Measurements from ENCODE around the gene EDN1.

EDN1 gene

DNA sequence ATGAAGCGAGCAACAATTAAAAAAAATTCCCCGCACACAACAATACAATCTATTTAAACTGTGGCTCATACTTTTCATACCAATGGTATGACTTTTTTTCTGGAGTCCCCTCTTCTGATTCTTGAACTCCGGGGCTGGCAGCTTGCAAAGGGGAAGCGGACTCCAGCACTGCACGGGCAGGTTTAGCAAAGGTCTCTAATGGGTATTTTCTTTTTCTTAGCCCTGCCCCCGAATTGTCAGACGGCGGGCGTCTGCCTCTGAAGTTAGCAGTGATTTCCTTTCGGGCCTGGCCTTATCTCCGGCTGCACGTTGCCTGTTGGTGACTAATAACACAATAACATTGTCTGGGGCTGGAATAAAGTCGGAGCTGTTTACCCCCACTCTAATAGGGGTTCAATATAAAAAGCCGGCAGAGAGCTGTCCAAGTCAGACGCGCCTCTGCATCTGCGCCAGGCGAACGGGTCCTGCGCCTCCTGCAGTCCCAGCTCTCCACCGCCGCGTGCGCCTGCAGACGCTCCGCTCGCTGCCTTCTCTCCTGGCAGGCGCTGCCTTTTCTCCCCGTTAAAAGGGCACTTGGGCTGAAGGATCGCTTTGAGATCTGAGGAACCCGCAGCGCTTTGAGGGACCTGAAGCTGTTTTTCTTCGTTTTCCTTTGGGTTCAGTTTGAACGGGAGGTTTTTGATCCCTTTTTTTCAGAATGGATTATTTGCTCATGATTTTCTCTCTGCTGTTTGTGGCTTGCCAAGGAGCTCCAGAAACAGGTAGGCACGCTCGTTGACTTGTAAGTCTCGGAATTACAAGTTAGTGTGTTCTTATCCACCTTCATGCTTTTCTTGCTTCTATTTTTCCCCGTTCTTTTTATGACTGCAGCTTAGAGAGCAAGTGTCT, at the start of gene EDN1:
EDN1 (plus strand) TSS at position 429 of the 888 bp plus-strand sequence; CDS start at position 698, 269 bp downstream.
- DNase-seq (ENCODE audit: low read depth) = peak; percentile 35

- DNase-seq (ENCODE audit: low read depth) = no peak
Observed at GRCh38 chr6:12241493-12242175, 48.5 kb upstream of the EDN1 start.

DNA sequence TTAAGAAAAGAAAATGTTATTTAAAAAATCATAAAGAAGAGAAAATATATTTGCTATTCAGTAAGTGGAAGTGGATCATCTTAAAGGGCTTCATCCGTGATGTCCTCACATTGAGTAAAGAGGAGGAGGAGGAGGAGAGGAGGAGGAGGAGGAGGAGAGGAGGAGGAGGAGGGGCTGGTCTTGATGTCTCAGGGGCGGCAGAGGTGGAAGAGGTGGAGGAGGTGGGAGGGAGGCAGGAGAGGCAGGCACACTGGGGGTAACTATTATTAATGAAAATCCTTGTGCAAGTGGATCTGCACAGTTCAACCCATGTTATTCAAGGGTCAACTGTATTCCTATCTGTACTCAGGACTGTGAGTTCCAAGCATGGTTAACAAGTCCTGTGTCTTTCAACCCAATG, 47.0 kb upstream of the EDN1 start:
- no peak for DNase-seq (ENCODE audit: low read depth)

DNA sequence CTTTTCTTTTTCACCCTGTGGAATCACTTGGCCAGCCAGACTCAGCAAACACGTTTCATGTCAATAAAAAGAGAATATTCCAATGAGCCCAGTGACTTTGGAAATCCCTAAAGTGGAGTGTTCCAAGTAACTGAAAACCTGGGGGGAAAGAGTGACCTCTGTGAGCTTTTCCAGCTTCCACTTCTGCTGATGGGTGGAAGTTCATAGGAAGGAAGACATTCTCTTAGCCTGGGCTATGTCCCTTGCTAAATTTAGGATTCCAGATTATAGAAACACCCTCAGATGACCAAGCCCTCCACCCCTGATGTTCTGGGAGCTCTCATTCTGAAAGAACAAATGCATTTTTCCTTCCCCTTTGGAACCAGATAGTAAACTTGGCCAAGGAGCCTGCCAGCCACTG, 44.8 kb upstream of the EDN1 start:
- DNase-seq (ENCODE audit: low read depth) = no peak

GRCh38 chr6:12245763-12246718, 44.1 kb upstream of the EDN1 start:
- DNase-seq (ENCODE audit: low read depth) = no peak

- DNase-seq (ENCODE audit: low read depth) = no peak
Observed at GRCh38 chr6:12246900-12247299, 43.3 kb upstream of the EDN1 start.

GRCh38 chr6:12249541-12250382, 40.4 kb upstream of the EDN1 start:
- DNase-seq (ENCODE audit: low read depth) = no peak

DNA sequence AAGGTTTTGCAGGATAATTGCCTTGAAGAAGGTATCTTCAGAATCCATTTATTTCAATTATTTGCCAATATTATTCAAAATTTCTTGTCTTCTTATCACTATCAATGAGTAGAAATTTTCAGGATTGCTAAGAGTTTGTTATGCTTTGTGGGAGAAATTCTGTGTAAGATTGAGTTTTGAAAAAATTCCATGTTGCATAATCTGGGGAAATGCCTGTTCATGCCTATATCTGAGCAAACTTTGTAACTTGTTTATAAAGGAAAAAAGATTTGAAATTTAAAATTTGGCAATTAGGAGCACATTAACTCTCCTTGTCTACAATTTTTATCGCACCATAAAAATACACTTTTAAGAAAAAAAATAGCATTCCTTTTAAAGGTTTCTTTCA, 39.8 kb upstream of the EDN1 start:
- DNase-seq (ENCODE audit: low read depth) = no peak

DNA sequence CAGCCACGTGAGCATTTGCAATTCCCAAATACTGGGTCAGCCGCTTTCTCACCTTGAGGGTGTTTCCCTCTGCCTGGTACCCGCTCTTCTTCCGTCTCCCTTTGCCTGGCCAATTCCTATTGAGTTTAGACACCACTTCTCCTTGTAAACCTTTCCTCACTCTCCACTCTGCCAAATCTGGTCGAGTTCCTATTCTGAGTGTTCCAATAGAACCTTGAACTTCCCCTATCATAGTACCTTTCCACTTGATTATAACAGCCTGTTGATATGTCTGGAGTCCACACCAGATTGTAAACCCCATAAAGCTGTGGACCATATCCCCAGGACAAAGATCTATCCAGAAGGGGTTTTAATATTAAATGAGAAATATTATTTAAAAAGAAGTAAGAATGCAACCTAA, 36.0 kb upstream of the EDN1 start:
- DNase-seq (ENCODE audit: low read depth) = no peak

GRCh38 chr6:12258191-12258590, 32.0 kb upstream of the EDN1 start:
- no peak for DNase-seq (ENCODE audit: low read depth)

DNA sequence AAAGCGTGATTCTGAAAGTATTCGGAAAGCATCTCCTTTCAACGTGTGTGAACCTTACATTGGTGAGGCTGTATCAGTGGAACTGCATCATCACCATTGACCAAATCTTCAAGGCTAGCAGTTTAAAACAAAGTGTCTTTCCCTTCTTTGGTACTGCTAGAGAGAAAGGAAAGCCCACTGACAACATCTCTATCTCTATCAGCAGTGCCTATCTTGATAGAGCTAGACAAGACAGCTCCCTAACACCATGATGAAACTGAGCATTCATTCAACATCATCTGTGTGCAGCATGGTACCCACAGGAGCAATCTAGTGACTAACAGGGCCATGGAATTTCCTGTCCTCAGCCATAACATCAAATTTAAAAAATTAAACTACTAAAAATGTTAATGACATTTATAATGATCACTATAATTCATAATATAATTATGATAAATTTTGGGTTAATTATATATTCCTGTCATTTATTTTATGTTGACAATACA, 31.5 kb upstream of the EDN1 start:
- no peak for DNase-seq (ENCODE audit: low read depth)

DNA sequence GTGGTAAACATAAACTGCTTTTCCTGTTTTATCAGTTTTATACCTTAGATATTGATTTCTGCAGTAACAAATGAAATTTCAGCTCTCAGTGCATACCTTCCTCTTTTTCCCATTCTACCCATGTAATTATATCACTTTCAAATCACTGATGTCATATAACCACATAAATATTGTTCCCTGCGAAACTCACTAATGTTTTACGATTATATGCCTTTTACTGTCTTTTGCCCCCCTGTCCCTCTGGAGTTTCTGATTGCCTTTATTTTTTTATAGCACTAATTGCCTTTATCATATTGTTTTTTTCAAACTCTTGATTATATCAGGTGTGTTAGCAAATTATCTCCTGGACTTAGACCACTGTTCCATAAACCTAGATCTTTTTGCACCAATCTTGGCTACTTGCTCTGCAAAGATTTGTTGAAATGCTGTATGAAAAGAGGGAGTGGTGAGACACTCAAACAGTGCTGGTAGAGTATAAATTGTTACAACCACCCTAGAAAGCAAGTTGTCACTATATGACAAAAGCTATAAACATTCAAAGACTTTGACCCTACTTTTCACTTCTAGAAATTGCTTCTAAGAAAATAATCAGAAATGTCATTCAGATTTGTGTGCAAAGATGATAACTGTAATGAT, 29.6 kb upstream of the EDN1 start:
- DNase-seq (ENCODE audit: low read depth) = no peak

DNA sequence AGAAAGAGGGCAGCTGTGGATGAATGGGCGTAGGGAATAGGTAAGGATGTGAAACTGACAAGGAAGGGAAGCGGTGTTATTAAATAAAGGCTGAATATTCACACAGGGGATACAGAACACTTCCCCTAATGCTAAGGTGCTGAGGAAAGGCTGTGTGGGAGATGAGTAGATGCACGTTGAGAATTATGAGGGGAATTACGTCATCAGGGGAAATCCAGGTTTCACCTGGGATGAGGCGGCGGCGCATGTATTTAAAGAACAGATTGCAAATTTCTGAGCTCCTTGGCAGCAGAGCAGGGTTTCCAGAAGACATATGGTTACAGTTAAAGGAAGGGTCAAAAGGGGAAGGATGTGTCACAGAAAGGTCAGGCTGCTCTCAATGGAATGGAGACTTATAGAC, 28.7 kb upstream of the EDN1 start:
- DNase-seq (ENCODE audit: low read depth) = no peak

GRCh38 chr6:12262236-12263061, 27.7 kb upstream of the EDN1 start:
- DNase-seq (ENCODE audit: low read depth) = no peak

DNA sequence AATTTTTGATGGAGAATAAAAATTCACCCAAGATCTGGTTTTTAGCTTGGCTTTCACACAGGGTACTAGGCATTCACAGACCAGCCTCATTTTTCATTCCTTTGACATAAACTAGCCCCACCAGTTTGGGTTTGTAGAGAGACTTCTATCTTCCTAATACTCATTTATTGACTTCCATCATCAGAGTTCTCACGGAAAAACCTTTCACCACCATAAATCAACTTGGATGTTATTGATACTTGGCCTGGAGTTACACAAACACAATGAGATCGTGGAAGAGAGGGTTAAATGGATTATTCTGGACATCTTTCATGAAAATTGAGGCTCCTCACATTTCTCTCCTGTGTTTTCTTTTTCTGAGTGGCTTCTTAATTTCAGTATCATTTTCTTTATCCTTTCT, 26.8 kb upstream of the EDN1 start:
- no peak for DNase-seq (ENCODE audit: low read depth)

DNA sequence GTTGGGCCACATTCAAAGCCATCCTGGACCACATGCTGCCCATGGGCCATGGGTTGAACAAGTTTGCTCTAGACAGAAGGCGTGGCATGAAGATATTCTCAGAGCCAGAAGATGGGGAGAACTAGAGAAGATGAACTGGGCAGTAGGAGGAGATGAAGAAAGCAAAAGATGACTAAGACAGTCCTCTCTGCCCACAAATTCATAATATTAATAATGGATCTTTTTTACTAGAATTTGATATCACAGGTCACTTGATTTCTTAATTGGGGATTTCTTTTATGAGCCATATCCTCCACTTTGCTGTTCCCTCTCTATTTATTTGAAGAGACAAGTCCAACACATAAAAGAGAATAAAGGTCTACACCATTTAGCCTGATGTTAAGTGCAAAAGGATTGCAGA, 25.5 kb upstream of the EDN1 start:
- DNase-seq (ENCODE audit: low read depth) = no peak

GRCh38 chr6:12265296-12265695, 24.9 kb upstream of the EDN1 start:
- DNase-seq (ENCODE audit: low read depth) = no peak

GRCh38 chr6:12265791-12266190, 24.4 kb upstream of the EDN1 start:
- DNase-seq (ENCODE audit: low read depth) = no peak

DNA sequence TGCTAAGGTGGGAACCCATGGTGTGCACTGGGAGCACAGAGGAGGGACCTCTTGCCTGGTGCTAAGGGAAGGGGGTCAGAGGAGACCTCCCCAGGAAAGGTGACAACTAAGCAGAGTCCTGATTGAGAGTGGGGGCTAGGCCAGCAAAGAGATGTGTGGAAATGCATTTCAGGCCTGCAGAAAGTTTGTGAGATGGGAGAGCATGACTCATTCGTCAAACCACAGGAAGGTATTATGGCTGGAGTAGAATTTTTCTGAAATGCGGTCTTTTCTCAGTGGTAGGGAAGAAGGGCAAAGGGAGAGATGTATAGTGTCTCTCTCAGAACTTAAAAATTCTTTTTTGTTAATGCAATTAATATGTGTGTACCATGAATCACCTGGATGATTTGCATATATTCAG, 23.6 kb upstream of the EDN1 start:
- no peak for DNase-seq (ENCODE audit: low read depth)

GRCh38 chr6:12269110-12269509, 21.1 kb upstream of the EDN1 start:
- DNase-seq (ENCODE audit: low read depth) = no peak

All from activated T-cell treated with anti-CD3 and anti-CD28 coated beads for 24 hours (primary cell).